Measurements from ENCODE around the gene STARD8.
A peak's percentile ranks its signal among the peaks of the same experiment; 100 is the strongest.

STARD8 gene

GRCh38 chrX:68691921-68692320, 44.5 kb downstream of the STARD8 start:
- no peak overlapping the region for H3K4me3 ChIP-seq (ENCODE audit: low read length)
- no peak for DNase-seq (ENCODE audit: low read depth)
- no peak for TF ChIP-seq CTCF (conservative IDR thresholded peaks at IDR 0.05; ENCODE audit: low read depth, low read length)

GRCh38 chrX:68692651-68693050, 45.2 kb downstream of the STARD8 start:
- DNase-seq (ENCODE audit: low read depth): no peak
- no peak for TF ChIP-seq CTCF (conservative IDR thresholded peaks at IDR 0.05; ENCODE audit: low read depth, low read length)

GRCh38 chrX:68693481-68694434, 46.3 kb downstream of the STARD8 start:
- TF ChIP-seq CTCF (conservative IDR thresholded peaks at IDR 0.05; ENCODE audit: low read depth, low read length): no peak
- H3K4me3 ChIP-seq (ENCODE audit: low read length): peak overlapping the region; percentile 55
- DNase-seq (ENCODE audit: low read depth): no peak

More at GRCh38 chrX:68692651-68693050, 45.2 kb downstream of the STARD8 start:
- H3K4me3 ChIP-seq (ENCODE audit: low read length): no peak overlapping the region

- H3K4me3 ChIP-seq (ENCODE audit: low read length): peak overlapping the region; percentile 55
- no peak for DNase-seq (ENCODE audit: low read depth)
- TF ChIP-seq CTCF (conservative IDR thresholded peaks at IDR 0.05; ENCODE audit: low read depth, low read length): no peak
These were observed 47.2 kb downstream of the STARD8 start for GRCh38 chrX:68694435-68695205.

GRCh38 chrX:68695206-68695845, 47.9 kb downstream of the STARD8 start:
- TF ChIP-seq CTCF (conservative IDR thresholded peaks at IDR 0.05; ENCODE audit: low read depth, low read length): no peak
- no peak for DNase-seq (ENCODE audit: low read depth)
- no peak overlapping the region for H3K4me3 ChIP-seq (ENCODE audit: low read length)

GRCh38 chrX:68696267-68696990, 49.0 kb downstream of the STARD8 start:
- DNase-seq (ENCODE audit: low read depth): no peak
- no peak for TF ChIP-seq CTCF (conservative IDR thresholded peaks at IDR 0.05; ENCODE audit: low read depth, low read length)
- no peak overlapping the region for H3K4me3 ChIP-seq (ENCODE audit: low read length)
